PC-3 (cell line): ENCODE measurements around the gene SP3. TPM values are rescaled to one million over a fixed set of nuclear protein-coding genes. Genes with fewer than 3 reads are reported as not detected.

ENCODE experiments used
- ATAC-seq: fragments of 200-7000 bp; cut with Tn5 transposase; 2 replicates; pipeline ENCODE4 v1.9.1; 2020; ENCODE audit warnings: mild to moderate bottlenecking, moderate library complexity
- BruUV-seq: library from RNA; stranded (reverse); fragments of 400-500 nt; replicated peaks from 2 replicates; lab custom pipeline; 2021; lab: Mats Ljungman, UMichigan
- CTCF ChIA-PET: fragments of 300-600 bp; sonication (Branson Sonifier 250); formaldehyde crosslinking; loops from one replicate; lab custom pipeline; 2022; ENCODE audit warnings: antibody characterized with exemption; lab: Charles Lee
- POLR2A ChIA-PET: fragments of 300-600 bp; sonication (Branson Sonifier 250); formaldehyde crosslinking; loops from one replicate; lab custom pipeline; 2022; ENCODE audit warnings: antibody characterized with exemption; ENCODE audit not compliant: unreplicated experiment; lab: Charles Lee
- DNase-seq: peaks from one replicate; pipeline ENCODE4 v3.0.0-alpha.2; 2015
- H2AFZ ChIP-seq: fragments of 300-600 bp; sonication (generic); 2 replicates; pipeline ENCODE4 v1.6.0; 2016; ENCODE audit warnings: antibody characterized with exemption, low read length
- H3F3A ChIP-seq: fragments of 300-600 bp; sonication (generic); one replicate; pipeline ENCODE4 v1.6.0; 2017; ENCODE audit warnings: antibody characterized with exemption, low read length, control low read depth, mild to moderate bottlenecking; ENCODE audit not compliant: unreplicated experiment
- H3K27ac ChIP-seq: fragments of 300-600 bp; sonication (generic); 2 replicates; pipeline ENCODE4 v1.5.1; 2016; ENCODE audit warnings: mild to moderate bottlenecking, low read length
- H3K27me3 ChIP-seq: fragments of 300-600 bp; sonication (generic); 2 replicates; pipeline ENCODE4 v1.6.1; 2016; ENCODE audit warnings: low read length, mixed read lengths
- H3K36me3 ChIP-seq: fragments of 300-600 bp; sonication (generic); 2 replicates; pipeline ENCODE4 v1.6.1; 2016; ENCODE audit warnings: low read depth, mixed run types, low read length, mixed read lengths
- H3K4me1 ChIP-seq: fragments of 300-600 bp; sonication (generic); 2 replicates; pipeline ENCODE4 v1.5.1; 2016; ENCODE audit warnings: low read length; ENCODE audit not compliant: insufficient read depth
- H3K4me2 ChIP-seq: fragments of 300-600 bp; sonication (generic); 2 replicates; pipeline ENCODE4 v1.6.0; 2016; ENCODE audit warnings: low read length
- H3K4me3 ChIP-seq: fragments of 300-600 bp; sonication (generic); 2 replicates; pipeline ENCODE4 v1.5.1; 2016; ENCODE audit warnings: mild to moderate bottlenecking, low read length, mixed read lengths
- H3K79me2 ChIP-seq: fragments of 300-600 bp; sonication (generic); 2 replicates; pipeline ENCODE4 v1.6.1; 2017; ENCODE audit warnings: low read length, mixed read lengths
- H3K9ac ChIP-seq: fragments of 300-600 bp; sonication (generic); 2 replicates; pipeline ENCODE4 v1.6.0; 2016; ENCODE audit warnings: mild to moderate bottlenecking, low read length
- H3K9me2 ChIP-seq: fragments of 300-600 bp; sonication (generic); replicated peaks from 2 replicates; pipeline ENCODE4 v1.6.1; 2016; ENCODE audit warnings: mixed run types, low read length, mixed read lengths
- H3K9me3 ChIP-seq: fragments of 300-600 bp; sonication (generic); 2 replicates; pipeline ENCODE4 v1.6.1; 2016; ENCODE audit warnings: low read length, mixed read lengths
- H4K20me1 ChIP-seq: fragments of 300-600 bp; sonication (generic); 2 replicates; pipeline ENCODE4 v1.6.1; 2016; ENCODE audit warnings: low read length, mixed read lengths
- CTCF ChIP-seq: fragments of 300-600 bp; sonication (generic); conservative IDR thresholded peaks from 2 replicates; pipeline ENCODE4 v1.5.1; 2017; ENCODE audit warnings: antibody characterized with exemption, low read depth, mild to moderate bottlenecking, low read length
- EZH2 ChIP-seq: fragments of 300-600 bp; sonication (generic); IDR thresholded peaks from one replicate; pipeline ENCODE4 v1.6.1; 2017; ENCODE audit warnings: antibody characterized with exemption, mild to moderate bottlenecking, low read length; ENCODE audit not compliant: unreplicated experiment
- EZH2phosphoT487 ChIP-seq: fragments of 300-600 bp; sonication (generic); IDR thresholded peaks from 2 replicates; pipeline ENCODE4 v1.6.1; 2018; ENCODE audit warnings: mild to moderate bottlenecking, antibody characterized with exemption, low read length, borderline replicate concordance
- intact Hi-C: fragments of 100-400 bp; cut with micrococcal nuclease; formaldehyde crosslinking; loops from 2 replicates; pipeline ENCODE4 v1.9.0; 2023
- total RNA-seq: library from RNA; depleted of rRNA; stranded (reverse); fragments of >200 nt; gene quantifications from 2 replicates; pipeline ENCODE4 v1.2.3, GENCODE V29; 2014

The SP3 gene
- total RNA-seq, 1 experiment from 2014 or later: 117 TPM

GRCh38 chr2:173862612-173863217, 102.5 kb downstream of the SP3 start:
- DNase-seq: no peak
- H4K20me1 ChIP-seq: no peaks in the 10 kb centered on the region
- H3K9ac ChIP-seq: no peak overlapping the region
- H3F3A ChIP-seq: no peaks in the 10 kb centered on the region
- H3K27ac ChIP-seq: no peak overlapping the region
- no peaks in the 10 kb centered on the region for H3K9me2 ChIP-seq
- no peaks in the 10 kb centered on the region for H3K36me3 ChIP-seq
- H3K79me2 ChIP-seq: no peaks in the 10 kb centered on the region
- CTCF ChIA-PET: no interaction called here
- H3K4me2 ChIP-seq: no peak overlapping the region
- no peak overlapping the region for H2AFZ ChIP-seq
- no peak for TF ChIP-seq EZH2phosphoT487
- no peak for TF ChIP-seq EZH2
- TF ChIP-seq CTCF: no peak
- intact Hi-C loops: no loop called here
- peaks cover 5% of the 10 kb centered on the region; the same call in 1 of the 2 replicates for H3K4me1 ChIP-seq
- no TSS peak for BruUV-seq
- no peaks in the 10 kb centered on the region for H3K9me3 ChIP-seq
- no peak overlapping the region for H3K4me3 ChIP-seq
- POLR2A ChIA-PET: no interaction called here
- ATAC-seq: no peak
- H3K27me3 ChIP-seq: no peaks in the 10 kb centered on the region

- no peak overlapping the region for H3K4me2 ChIP-seq
- intact Hi-C loops: no loop called here
- H3K27ac ChIP-seq: no peak overlapping the region
- H3K9me3 ChIP-seq: no peaks in the 10 kb centered on the region
- H3K9me2 ChIP-seq: no peaks in the 10 kb centered on the region
- no peaks in the 10 kb centered on the region for H3K27me3 ChIP-seq
- H3F3A ChIP-seq: no peaks in the 10 kb centered on the region
- ChIA-PET POLR2A (no interaction called here), CTCF (no interaction called here)
- TF ChIP-seq EZH2: no peak
- TF ChIP-seq EZH2phosphoT487: no peak
- TF ChIP-seq CTCF: no peak
- H3K36me3 ChIP-seq: no peaks in the 10 kb centered on the region
- no peak for DNase-seq
- H3K4me1 ChIP-seq: peaks cover 5% of the 10 kb centered on the region; the same call in 1 of the 2 replicates
- BruUV-seq: no TSS peak
- no peak overlapping the region for H3K4me3 ChIP-seq
- no peaks in the 10 kb centered on the region for H4K20me1 ChIP-seq
- H3K79me2 ChIP-seq: no peaks in the 10 kb centered on the region
- H3K9ac ChIP-seq: no peak overlapping the region
- ATAC-seq: no peak
- no peak overlapping the region for H2AFZ ChIP-seq
These were observed 104.6 kb downstream of the SP3 start for GRCh38 chr2:173860566-173860965.

GRCh38 chr2:173860082-173860481, 105.1 kb downstream of the SP3 start:
- no peaks in the 10 kb centered on the region for H4K20me1 ChIP-seq
- H3K9me2 ChIP-seq: no peaks in the 10 kb centered on the region
- no peak overlapping the region for H3K27ac ChIP-seq
- no peaks in the 10 kb centered on the region for H3K27me3 ChIP-seq
- H3K4me2 ChIP-seq: no peak overlapping the region
- ATAC-seq: no peak
- H3K4me3 ChIP-seq: no peak overlapping the region
- no TSS peak for BruUV-seq
- H3F3A ChIP-seq: no peaks in the 10 kb centered on the region
- intact Hi-C loops: no loop called here
- H3K9ac ChIP-seq: no peak overlapping the region
- POLR2A ChIA-PET: no interaction called here
- no peaks in the 10 kb centered on the region for H3K36me3 ChIP-seq
- no peak overlapping the region for H2AFZ ChIP-seq
- H3K9me3 ChIP-seq: no peaks in the 10 kb centered on the region
- no peaks in the 10 kb centered on the region for H3K79me2 ChIP-seq
- TF ChIP-seq CTCF: no peak
- TF ChIP-seq EZH2phosphoT487: no peak
- no peak for TF ChIP-seq EZH2
- no peak for DNase-seq
- CTCF ChIA-PET: no interaction called here
- peaks cover 10% of the 10 kb centered on the region for H3K4me1 ChIP-seq
